ENCODE data around the gene RNF32. TPM values are rescaled to one million over a fixed set of nuclear protein-coding genes. Genes with fewer than 3 reads are reported as not detected.

Gene RNF32
- total RNA-seq, 1 experiment from 2014 or later: 0.61 TPM

DNA sequence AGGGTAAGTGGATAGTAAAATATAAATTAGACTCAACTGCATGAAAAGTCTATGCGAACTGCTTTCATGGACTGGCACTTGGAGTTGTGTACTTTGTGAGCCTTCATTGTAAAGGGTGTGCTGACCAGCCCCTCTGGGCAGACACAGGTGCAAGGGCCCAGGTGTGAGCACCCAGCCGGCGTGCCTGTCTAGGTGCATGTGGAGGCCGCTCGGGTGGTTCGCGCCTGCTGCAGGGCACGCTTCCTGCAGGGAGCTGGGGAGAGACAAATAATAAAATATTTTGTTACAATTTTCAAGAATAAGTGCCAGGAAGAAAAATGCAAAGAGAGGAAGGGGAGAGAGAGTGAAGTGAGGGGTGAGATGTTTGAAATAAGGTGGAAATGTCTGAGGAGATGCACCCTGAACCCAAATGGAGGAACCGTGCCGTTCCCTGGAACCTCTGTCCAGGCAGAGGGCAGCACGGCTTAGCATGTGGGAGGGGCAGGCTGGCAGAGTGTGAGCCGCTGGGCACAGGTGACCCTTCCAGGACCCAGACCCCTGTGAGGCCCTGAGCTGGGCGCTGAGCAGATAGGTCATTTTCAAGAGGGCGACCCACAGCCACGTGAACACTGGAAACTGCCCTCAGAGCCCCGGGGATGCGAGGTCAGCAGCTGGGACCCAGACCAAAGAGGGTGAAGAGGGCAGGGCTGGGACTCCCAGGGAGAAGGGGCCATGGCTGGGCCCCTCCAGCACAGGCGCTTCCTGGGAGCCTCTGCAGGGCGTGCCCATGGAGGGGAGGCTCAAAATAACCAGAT, 28.7 kb downstream of the RNF32 start:
- POLR2A ChIA-PET: interaction anchor here (0.6 kb wide), 1 partner anchor 115 kb away, joined by 3 read pairs; no protein-coding TSS in a partner anchor
- Mint-ChIP-seq H3K27ac (no peak overlapping the region), H3K4me1 (peaks cover 41% of the 10 kb centered on the region), H3K9me3 (no peaks in the 10 kb centered on the region), H3K27me3 (ENCODE audit: low read depth) (peaks cover 8% of the 10 kb centered on the region), H3K36me3 (0 out of 2 replicates have a peak, but pooled peaks cover 4% of the 10 kb centered on the region), H3K4me3 (no peak overlapping the region)
- no peak for TF ChIP-seq MXD4 (CRISPR knock-in tag; IDR thresholded peaks at IDR 0.05; ENCODE audit: borderline replicate concordance)
- TF ChIP-seq, protein P1, sequence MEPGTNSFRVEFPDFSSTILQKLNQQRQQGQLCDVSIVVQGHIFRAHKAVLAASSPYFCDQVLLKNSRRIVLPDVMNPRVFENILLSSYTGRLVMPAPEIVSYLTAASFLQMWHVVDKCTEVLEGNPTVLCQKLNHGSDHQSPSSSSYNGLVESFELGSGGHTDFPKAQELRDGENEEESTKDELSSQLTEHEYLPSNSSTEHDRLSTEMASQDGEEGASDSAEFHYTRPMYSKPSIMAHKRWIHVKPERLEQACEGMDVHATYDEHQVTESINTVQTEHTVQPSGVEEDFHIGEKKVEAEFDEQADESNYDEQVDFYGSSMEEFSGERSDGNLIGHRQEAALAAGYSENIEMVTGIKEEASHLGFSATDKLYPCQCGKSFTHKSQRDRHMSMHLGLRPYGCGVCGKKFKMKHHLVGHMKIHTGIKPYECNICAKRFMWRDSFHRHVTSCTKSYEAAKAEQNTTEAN (CRISPR knock-in tag; IDR thresholded peaks at IDR 0.05): no peak
- no peak for TF ChIP-seq SOX15 (CRISPR knock-in tag; IDR thresholded peaks at IDR 0.05)
- TF ChIP-seq GTF2I (CRISPR knock-in tag; conservative IDR thresholded peaks at IDR 0.05): no peak
- TF ChIP-seq NR3C1 (CRISPR knock-in tag; conservative IDR thresholded peaks at IDR 0.05; ENCODE audit: low read depth): no peak
- TF ChIP-seq ZNF232 (CRISPR knock-in tag; IDR thresholded peaks at IDR 0.05): no peak
- TF ChIP-seq PRRX2 (CRISPR knock-in tag; IDR thresholded peaks at IDR 0.05): no peak
- TF ChIP-seq, protein P2, sequence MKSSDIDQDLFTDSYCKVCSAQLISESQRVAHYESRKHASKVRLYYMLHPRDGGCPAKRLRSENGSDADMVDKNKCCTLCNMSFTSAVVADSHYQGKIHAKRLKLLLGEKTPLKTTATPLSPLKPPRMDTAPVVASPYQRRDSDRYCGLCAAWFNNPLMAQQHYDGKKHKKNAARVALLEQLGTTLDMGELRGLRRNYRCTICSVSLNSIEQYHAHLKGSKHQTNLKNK (CRISPR knock-in tag; IDR thresholded peaks at IDR 0.05): no peak
- no peak for TF ChIP-seq OVOL2 (CRISPR knock-in tag; IDR thresholded peaks at IDR 0.05; ENCODE audit: borderline replicate concordance)
- no peak for TF ChIP-seq GRHL2 (CRISPR knock-in tag; IDR thresholded peaks at IDR 0.05; ENCODE audit: insufficient replicate concordance, severe bottlenecking)
- no peak for TF ChIP-seq ZNF416 (CRISPR knock-in tag; IDR thresholded peaks at IDR 0.05)
- TF ChIP-seq IRF2 (CRISPR knock-in tag; IDR thresholded peaks at IDR 0.05; ENCODE audit: borderline replicate concordance, low read depth): no peak
- TF ChIP-seq, protein P3, sequence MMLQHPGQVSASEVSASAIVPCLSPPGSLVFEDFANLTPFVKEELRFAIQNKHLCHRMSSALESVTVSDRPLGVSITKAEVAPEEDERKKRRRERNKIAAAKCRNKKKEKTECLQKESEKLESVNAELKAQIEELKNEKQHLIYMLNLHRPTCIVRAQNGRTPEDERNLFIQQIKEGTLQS (CRISPR knock-in tag; conservative IDR thresholded peaks at IDR 0.05): no peak
- no peak for TF ChIP-seq ZNF263 (CRISPR knock-in tag; IDR thresholded peaks at IDR 0.05; ENCODE audit: low read depth)
- no peak for TF ChIP-seq ATF1 (CRISPR knock-in tag; IDR thresholded peaks at IDR 0.05)
- TF ChIP-seq CBFB (CRISPR knock-in tag; IDR thresholded peaks at IDR 0.05; ENCODE audit: low read depth): no peak
- TF ChIP-seq, protein P4, sequence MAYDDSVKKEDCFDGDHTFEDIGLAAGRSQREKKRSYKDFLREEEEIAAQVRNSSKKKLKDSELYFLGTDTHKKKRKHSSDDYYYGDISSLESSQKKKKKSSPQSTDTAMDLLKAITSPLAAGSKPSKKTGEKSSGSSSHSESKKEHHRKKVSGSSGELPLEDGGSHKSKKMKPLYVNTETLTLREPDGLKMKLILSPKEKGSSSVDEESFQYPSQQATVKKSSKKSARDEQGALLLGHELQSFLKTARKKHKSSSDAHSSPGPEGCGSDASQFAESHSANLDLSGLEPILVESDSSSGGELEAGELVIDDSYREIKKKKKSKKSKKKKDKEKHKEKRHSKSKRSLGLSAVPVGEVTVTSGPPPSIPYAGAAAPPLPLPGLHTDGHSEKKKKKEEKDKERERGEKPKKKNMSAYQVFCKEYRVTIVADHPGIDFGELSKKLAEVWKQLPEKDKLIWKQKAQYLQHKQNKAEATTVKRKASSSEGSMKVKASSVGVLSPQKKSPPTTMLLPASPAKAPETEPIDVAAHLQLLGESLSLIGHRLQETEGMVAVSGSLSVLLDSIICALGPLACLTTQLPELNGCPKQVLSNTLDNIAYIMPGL (CRISPR knock-in tag; IDR thresholded peaks at IDR 0.05): no peak
- no peak for TF ChIP-seq TEAD4 (CRISPR knock-in tag; IDR thresholded peaks at IDR 0.05)
- no peak for TF ChIP-seq CDX4 (CRISPR knock-in tag; IDR thresholded peaks at IDR 0.05; ENCODE audit: borderline replicate concordance)
- TF ChIP-seq AFF4 (CRISPR knock-in tag; IDR thresholded peaks at IDR 0.05; ENCODE audit: borderline replicate concordance): no peak
- ATAC-seq (no peak), DNase-seq (ENCODE audit: low spot score) (no peak)
- CTCF ChIA-PET: no interaction called here

Measured in WTC11 (cell line).